GM10266 (cell line): Measurements from ENCODE around the gene PELI2.

Experiments used
- DNase-seq: peaks from one replicate; pipeline ENCODE4 v3.0.0; 2012; ENCODE audit errors: extremely low spot score
- TF ChIP-seq, protein P1 (sequence below): IDR thresholded peaks from 2 replicates; pipeline ENCODE4 v1.5.1; 2012; ENCODE audit warnings: mild to moderate bottlenecking, low read depth; ENCODE audit not compliant: control insufficient read depth, insufficient read depth; ENCODE audit errors: missing control alignments

PELI2 gene

DNA sequence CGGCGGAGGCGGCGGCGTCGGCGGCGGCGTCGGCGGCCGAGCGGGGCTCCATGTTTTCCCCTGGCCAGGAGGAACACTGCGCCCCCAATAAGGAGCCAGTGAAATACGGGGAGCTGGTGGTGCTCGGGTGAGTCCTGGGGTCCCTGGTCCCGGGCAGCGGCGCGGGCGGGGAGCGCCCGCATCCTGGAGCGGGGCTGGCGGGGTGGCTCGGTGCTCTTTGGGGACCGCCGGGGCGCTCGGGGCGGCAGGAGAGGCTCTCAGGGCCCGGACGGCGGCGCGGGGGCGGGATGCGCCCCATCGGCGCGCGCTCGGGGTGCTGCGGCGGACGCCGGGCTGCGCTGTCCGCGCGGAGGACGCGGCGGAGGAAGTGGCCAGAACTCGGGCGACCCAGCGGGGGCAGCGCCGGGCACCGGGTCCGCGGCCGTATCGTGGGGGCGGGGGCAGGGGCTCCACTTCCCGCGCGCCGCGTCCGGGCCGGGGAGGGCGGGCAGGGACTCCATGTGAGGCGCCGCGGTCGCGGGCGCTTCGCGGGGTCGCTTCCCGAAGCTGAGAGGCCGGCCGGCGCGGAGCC is 485 bp downstream of the PELI2 start:
- peak; percentile 41 for DNase-seq
- TF ChIP-seq, protein P1, sequence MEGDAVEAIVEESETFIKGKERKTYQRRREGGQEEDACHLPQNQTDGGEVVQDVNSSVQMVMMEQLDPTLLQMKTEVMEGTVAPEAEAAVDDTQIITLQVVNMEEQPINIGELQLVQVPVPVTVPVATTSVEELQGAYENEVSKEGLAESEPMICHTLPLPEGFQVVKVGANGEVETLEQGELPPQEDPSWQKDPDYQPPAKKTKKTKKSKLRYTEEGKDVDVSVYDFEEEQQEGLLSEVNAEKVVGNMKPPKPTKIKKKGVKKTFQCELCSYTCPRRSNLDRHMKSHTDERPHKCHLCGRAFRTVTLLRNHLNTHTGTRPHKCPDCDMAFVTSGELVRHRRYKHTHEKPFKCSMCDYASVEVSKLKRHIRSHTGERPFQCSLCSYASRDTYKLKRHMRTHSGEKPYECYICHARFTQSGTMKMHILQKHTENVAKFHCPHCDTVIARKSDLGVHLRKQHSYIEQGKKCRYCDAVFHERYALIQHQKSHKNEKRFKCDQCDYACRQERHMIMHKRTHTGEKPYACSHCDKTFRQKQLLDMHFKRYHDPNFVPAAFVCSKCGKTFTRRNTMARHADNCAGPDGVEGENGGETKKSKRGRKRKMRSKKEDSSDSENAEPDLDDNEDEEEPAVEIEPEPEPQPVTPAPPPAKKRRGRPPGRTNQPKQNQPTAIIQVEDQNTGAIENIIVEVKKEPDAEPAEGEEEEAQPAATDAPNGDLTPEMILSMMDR, result peak; percentile 12

DNA sequence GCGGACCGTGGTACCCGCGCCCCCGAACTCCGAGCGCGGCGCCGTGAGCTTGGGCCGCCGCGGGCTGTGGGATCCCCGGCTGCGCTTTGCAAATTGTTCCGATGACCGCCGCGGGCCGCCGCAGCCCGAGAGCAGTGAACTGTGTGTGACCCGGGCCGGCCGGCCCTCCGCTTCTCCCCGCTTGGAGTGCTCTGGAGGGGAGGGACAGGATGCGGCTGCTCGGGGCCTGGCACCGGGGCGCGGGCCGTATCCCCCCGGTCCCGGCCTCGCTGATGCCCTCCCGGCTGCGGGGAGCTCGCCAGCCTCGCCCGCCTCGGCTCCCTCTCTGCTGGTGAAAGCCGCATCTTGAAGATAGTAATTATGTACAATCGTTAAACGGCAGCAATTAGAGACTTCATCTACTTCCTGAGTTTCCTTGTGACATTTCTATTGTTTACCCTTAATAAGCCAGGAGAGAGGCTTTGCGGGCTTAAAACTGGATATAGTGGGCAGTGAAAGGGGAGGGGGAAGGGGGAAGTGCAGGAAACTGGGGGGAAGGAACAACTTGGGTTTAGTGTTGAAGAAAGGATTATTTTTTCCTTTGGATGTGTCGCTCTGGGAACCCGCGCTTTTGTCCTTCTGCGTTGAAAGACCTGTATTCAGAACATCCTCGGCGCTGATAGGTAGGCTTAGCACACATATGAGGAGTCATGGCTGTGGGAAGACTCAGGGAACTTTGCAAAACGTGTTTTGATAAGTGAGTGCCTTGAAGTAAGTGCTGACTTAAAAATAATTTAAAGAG is 1.2 kb downstream of the PELI2 start:
- peak; percentile 23 for DNase-seq
- TF ChIP-seq, protein P1, result no peak

DNA sequence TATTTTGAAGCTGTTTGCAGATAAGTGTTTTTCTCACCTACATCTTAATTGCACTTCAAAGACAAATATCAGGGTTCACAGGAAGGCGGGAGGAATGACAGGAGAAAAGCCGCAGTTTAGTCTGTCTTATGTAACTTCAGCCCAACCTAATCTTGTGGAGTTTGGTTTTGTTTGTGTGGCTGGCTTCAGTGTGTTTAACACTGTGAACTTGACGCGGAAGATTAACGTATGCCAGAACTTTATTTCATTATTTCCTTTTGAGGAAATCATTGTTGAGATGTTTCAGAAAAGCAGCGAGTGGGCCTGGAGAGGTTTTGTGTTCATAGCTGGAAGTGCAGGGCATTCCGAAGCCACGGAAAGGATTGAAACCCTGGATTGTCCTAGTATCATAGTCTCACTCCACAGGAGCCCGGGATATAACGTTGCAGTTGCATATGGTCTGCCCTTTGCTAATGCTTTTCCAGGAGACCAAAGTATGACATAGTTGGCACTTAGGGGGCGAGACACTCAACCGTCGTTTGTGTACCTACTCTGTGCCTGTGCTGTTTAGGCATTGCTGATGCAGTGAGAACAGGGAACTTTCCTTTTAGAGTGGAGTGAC is 2.0 kb downstream of the PELI2 start:
- no peak for DNase-seq
- TF ChIP-seq, protein P1, result no peak

DNA sequence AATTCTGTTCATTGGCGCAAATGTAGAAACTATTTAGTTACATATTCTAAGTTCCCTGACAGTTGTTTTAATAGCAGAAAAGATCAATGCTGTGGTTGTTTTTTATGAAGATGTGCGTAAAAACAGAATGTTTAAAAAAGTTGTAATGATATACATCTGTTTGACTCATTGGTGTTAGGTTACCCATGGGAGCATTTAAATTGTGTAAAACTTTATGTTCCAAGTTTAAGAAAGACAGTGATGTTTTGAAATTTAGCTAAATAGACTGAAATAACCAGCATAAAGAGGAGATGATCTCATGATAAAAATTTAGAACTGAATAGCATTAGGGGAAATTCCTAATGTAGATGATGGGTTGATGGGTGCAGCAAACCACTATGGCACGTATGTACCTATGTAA is 3.6 kb downstream of the PELI2 start:
- TF ChIP-seq, protein P1, result no peak
- no peak for DNase-seq

DNA sequence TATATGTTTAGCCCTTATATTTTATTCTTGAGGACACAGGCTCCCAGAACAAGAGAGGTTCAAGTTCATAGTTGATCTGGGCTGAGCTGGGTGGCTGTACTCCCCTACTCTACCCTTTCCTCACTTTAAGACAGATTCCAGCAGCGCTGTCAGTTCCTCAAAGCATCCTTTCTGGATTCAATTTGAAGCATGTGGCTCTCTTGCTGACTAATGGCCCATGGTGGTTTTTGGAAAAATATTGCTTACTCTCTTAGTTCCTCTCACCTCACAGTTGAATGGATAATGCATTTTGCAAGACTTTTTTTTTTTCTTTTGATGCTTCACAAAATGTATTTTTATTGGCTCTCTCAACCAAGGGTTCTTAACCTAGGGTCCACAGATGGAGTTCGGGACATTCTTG is 4.1 kb downstream of the PELI2 start:
- TF ChIP-seq, protein P1, result no peak
- no peak for DNase-seq

DNA sequence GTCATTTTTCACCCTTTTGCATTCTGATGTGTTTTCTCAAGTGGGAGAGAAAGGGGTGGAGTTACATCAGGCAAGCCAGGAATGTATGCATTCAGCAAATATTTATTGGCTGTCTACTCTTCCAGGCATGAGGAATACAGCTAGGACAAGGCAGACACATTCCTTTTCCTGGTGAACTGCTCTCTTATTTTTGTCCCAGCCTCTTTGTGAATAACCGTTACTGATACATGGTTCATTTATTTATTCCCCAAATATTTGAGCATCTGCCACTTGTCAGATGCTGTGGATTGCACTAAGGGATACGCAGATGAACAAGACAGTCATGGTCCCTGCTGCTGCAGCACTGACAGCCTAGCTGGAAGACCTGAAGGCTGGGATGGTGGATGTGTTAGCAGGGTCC is 6.1 kb downstream of the PELI2 start:
- DNase-seq, result no peak
- TF ChIP-seq, protein P1, result no peak
